Natural killer cell (primary cell): ENCODE data around the gene GFRA1. TPM values are rescaled to one million over a fixed set of nuclear protein-coding genes. Genes with fewer than 3 reads are reported as not detected.

Source experiments
- ATAC-seq, 3 donors: fragments of 150-1000 bp in 2 of 3; fragments of 200-7000 bp in 1 of 3; cut with Tn5 transposase; 1 replicate in 1 of 3; 2 replicates in 2 of 3; pipeline ENCODE4 v1.10.0; 2021; ENCODE audit warnings: mild to moderate bottlenecking in 2 of 3, moderate library complexity in 2 of 3
- DNase-seq, 2 donors: peaks; one replicate each; pipeline versions ENCODE4 v3.0.0 to v3.0.0-alpha.2; 2013 to 2021; ENCODE audit warnings: mixed read lengths in 1 of 2
- H3K27ac ChIP-seq: one replicate; pipeline ENCODE4 v1.5.1; 2013; ENCODE audit warnings: mild to moderate bottlenecking, low read length
- H3K27me3 ChIP-seq: one replicate; pipeline ENCODE4 v1.6.1; 2013; ENCODE audit warnings: low read length; ENCODE audit not compliant: control insufficient read depth, insufficient read depth
- H3K36me3 ChIP-seq: one replicate; pipeline ENCODE4 v1.6.1; 2013; ENCODE audit warnings: low read length; ENCODE audit not compliant: control insufficient read depth, insufficient read depth
- H3K4me1 ChIP-seq: one replicate; pipeline ENCODE4 v1.6.1; 2013; ENCODE audit warnings: low read length; ENCODE audit not compliant: control insufficient read depth, insufficient read depth
- H3K4me3 ChIP-seq: one replicate; pipeline ENCODE4 v1.5.1; 2013; ENCODE audit warnings: low read length
- H3K9me3 ChIP-seq: one replicate; pipeline ENCODE4 v1.6.1; 2013; ENCODE audit warnings: low read length; ENCODE audit not compliant: control insufficient read depth, insufficient read depth
- H3K27ac Mint-ChIP-seq, 2 donors: one replicate each; pipeline ENCODE4 v1.8.0; 2022; ENCODE audit warnings: mild to moderate bottlenecking in 2 of 2, mixed read lengths in 2 of 2, moderate library complexity in 1 of 2
- H3K27me3 Mint-ChIP-seq, 2 donors: one replicate each; pipeline ENCODE4 v1.8.0; 2022; ENCODE audit warnings: low read depth in 2 of 2, mixed read lengths in 2 of 2
- H3K36me3 Mint-ChIP-seq: one replicate; pipeline ENCODE4 v1.8.0; 2022; ENCODE audit warnings: mixed read lengths
- H3K4me1 Mint-ChIP-seq, 2 donors: one replicate each; pipeline ENCODE4 v1.8.0; 2022; ENCODE audit warnings: mixed read lengths in 2 of 2
- H3K4me3 Mint-ChIP-seq: one replicate; pipeline ENCODE4 v1.8.0; 2022; ENCODE audit warnings: mild to moderate bottlenecking, moderate library complexity, mixed read lengths
- H3K9me3 Mint-ChIP-seq, 2 donors: one replicate each; pipeline ENCODE4 v1.8.0; 2022; ENCODE audit warnings: mixed read lengths in 2 of 2
- CTCF ChIP-seq: fragments of 200-600 bp; IDR thresholded peaks from one replicate; pipeline ENCODE4 v1.8.0; 2022; ENCODE audit warnings: antibody characterized with exemption
- WGBS: methylation state at CpG from one replicate; pipeline ENCODE4 v1.1.7; 2013; ENCODE audit warnings: missing lambda C conversion rate; ENCODE audit not compliant: insufficient coverage; 5-methylcytosine and 5-hydroxymethylcytosine counted together
- intact Hi-C: fragments of 100-400 bp; cut with micrococcal nuclease; formaldehyde crosslinking; loops from one replicate; pipeline ENCODE4 v1.14.2; 2022
- total RNA-seq, 4 donors: library from RNA; stranded (reverse); fragments of 120-200 nt in 1 of 4; gene quantifications; one replicate each; pipeline versions ENCODE4 v1.2.3 to v1.2.4, GENCODE V29; 2013 to 2022

GFRA1 gene
- total RNA-seq, 3 donors from 2014 or later (not counting 1 experiment from before 2014, with no cell fraction given): not detected

DNA sequence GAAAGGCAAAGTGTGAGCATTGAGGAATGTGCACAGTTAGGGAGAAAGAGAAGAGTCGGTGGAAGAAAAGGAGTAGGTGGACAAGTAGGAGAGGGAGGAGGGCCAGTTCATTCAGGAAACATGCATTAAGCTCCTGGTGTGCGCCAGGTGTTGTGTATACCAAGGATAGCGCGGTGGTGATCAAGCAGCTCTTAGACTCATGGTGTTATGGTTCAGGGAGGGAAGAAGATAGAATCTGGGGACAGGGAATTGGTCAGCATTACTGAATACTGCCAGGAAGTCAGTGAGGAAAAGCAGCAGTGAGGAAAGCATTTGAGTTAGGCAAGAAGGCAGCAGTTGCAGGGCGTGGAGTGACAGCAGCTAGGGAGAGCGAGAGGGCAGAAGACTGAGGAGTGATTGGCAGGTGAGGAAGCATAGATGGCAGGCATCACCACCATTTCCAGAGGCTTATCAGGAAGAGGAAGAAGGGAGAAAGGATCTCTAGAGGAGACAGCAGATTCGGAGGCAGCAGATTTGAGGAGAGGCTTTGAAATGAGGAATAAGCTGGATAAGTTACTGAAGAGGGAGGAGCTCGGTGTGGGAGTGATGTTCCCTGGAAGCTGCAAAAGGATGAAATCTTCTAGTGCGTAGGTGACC, 265.6 kb downstream of the GFRA1 start:
- ATAC-seq (no peak), DNase-seq (no peak)
- Histone ChIP-seq H3K4me3 (no peak overlapping the region), H3K36me3 (no peaks in the 10 kb centered on the region), H3K9me3 (no peaks in the 10 kb centered on the region), H3K27me3 (no peaks in the 10 kb centered on the region), H3K27ac (no peak overlapping the region), H3K4me1 (no peaks in the 10 kb centered on the region)
- no peaks in the 10 kb centered on the region for H3K36me3 Mint-ChIP-seq
- 81% methylated on average over 9 of the region's 9 CpGs for WGBS
- no peak overlapping the region for H3K27ac Mint-ChIP-seq
- H3K9me3 Mint-ChIP-seq: peaks cover 6% of the 10 kb centered on the region in 2 donors
- H3K4me1 Mint-ChIP-seq: no peaks in the 10 kb centered on the region
- no peaks in the 10 kb centered on the region for H3K27me3 Mint-ChIP-seq
- intact Hi-C loops: no loop called here
- TF ChIP-seq CTCF: no peak
- H3K4me3 Mint-ChIP-seq: no peak overlapping the region

Other genes with a start within 250 kb of the GFRA1 start
- gene CCDC172, start 51.2 kb upstream of the GFRA1 start, total RNA-seq: not detected
- not detected for gene PNLIPRP3, start 154.6 kb upstream of the GFRA1 start, total RNA-seq